Measurements from ENCODE around the gene ZNF284.

DNA sequence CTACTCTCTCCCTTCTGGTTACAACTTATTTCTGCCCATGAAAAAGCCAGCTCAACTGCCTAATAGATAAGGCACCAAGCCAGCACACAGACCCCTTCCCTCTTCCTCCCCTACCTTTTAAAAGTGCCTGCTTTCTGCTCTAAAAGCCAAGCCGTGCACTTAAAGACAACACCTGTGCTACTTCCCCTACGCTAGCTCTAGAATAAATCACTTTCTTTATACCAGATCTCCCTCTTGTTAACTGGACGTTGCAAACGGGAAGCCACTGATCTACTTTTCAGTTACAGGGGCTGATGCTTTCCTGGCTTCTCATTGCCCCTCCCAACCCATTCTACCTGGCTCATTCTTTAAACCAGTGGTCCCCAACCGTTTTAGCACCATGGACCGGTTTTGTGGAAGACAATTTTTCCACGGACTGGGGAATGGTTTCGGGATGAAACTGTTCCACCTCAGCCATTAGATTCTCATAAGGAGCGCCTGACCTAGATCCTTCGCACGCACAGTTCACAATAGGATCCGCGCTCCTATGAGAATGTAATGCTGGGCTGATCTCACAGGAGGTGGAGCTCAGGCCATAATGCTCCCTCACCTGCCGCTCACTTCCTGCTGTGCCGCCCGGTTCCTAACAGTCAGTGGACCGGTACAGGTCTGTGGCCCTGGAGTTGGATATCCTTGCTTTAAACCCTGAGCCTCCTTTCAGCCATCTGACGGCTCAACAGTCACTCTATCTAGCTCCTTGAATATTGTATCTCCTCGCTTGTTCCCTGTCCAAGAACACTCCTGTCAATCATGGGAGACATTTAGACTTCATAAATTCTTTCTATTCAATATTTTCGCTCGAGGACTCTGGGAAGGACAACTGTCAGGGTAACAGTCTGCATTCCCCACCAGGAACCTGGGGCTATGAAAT is 21.0 kb upstream of the ZNF284 start:
- no peak for TF ChIP-seq CSDC2 (CRISPR knock-in tag; IDR thresholded peaks at IDR 0.05)
- TF ChIP-seq TOX (CRISPR knock-in tag; IDR thresholded peaks at IDR 0.05; ENCODE audit: borderline replicate concordance): no peak
- no peak for TF ChIP-seq PPARA (CRISPR knock-in tag; IDR thresholded peaks at IDR 0.05; ENCODE audit: borderline replicate concordance)
- TF ChIP-seq, protein P1, sequence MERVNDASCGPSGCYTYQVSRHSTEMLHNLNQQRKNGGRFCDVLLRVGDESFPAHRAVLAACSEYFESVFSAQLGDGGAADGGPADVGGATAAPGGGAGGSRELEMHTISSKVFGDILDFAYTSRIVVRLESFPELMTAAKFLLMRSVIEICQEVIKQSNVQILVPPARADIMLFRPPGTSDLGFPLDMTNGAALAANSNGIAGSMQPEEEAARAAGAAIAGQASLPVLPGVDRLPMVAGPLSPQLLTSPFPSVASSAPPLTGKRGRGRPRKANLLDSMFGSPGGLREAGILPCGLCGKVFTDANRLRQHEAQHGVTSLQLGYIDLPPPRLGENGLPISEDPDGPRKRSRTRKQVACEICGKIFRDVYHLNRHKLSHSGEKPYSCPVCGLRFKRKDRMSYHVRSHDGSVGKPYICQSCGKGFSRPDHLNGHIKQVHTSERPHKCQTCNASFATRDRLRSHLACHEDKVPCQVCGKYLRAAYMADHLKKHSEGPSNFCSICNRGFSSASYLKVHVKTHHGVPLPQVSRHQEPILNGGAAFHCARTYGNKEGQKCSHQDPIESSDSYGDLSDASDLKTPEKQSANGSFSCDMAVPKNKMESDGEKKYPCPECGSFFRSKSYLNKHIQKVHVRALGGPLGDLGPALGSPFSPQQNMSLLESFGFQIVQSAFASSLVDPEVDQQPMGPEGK (CRISPR knock-in tag; IDR thresholded peaks at IDR 0.05; ENCODE audit: borderline replicate concordance): no peak
- no peak for TF ChIP-seq SNAI2 (CRISPR knock-in tag; IDR thresholded peaks at IDR 0.05)
- no peak for TF ChIP-seq TCF4 (CRISPR knock-in tag; IDR thresholded peaks at IDR 0.05; ENCODE audit: borderline replicate concordance)

Measured in SK-N-SH treated with all-trans-retinoic acid at 6 μM for 48 hours (cell line).